G401 (cell line): ENCODE measurements around the gene ZNF324B. TPM values are rescaled to one million over a fixed set of nuclear protein-coding genes. Genes with fewer than 3 reads are reported as not detected.
"Not testable (repeated sequence)": the region's sequence is repeated elsewhere in the genome, so short reads cannot be mapped to it uniquely, and the experiment has no call there.

ENCODE experiments used
- DNase-seq: peaks from one replicate; pipeline ENCODE4 v3.0.0-alpha.2; 2015; ENCODE audit warnings: low spot score
- in situ Hi-C: cut with HindIII; loops from 2 replicates; pipeline ENCODE4 v1.10.0; 2016; ENCODE audit warnings: low sequenced_read_pairs, mixed read lengths
- total RNA-seq: library from RNA; depleted of rRNA; stranded (reverse); fragments of >200 nt; shearing (Covaris generic); gene quantifications from 2 replicates; pipeline ENCODE4 v1.2.3, GENCODE V29; 2014

ZNF324B gene
- total RNA-seq, 1 experiment from 2014 or later: 8.1 TPM

DNA sequence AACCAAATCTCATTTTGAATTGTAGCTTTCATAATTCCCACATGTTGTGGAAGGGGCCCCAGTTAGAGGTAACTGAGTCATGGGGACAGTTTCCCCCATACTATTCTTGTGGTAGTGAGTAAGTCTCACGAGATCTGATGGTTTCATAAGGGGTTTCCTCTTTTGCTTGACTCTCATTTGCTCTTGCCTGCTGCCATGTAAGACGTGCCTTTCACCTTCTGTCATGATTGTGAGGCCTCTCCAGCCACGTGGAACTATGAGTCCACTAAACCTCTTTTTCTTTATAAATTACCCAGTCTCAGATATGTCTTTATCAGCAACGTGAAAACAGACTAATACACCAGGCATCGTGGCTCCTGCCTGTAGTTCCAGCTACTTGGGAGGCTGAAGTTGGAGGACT, 1.4 kb upstream of the ZNF324B start:
- DNase-seq, in situ Hi-C loops: not testable (repeated sequence)

DNA sequence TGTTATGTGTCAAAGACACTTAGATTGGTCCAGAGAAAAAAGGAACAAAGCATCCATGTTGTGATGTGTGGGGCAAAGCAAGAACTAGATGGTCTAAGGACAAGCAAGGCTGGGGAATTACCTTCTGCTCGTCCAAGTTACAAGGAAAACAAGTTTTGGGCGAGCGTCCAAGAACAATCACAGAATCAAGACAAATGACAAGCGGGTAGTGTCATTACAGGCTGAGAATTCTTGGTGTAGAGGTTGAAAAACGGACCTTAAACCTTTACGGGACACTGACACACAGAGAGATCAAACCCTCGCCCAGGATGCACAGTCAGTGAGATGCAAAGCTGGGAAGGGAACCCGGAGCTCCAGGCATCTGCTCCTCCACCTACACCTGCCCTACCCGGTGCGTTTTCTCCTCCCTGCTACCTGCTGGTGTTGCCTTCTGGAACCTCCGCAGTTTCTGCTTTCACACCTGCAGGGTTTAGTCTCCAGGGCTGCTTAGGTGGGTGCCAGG, 515 bp upstream of the ZNF324B start:
- in situ Hi-C loops: no loop called here
- no peak for DNase-seq

DNA sequence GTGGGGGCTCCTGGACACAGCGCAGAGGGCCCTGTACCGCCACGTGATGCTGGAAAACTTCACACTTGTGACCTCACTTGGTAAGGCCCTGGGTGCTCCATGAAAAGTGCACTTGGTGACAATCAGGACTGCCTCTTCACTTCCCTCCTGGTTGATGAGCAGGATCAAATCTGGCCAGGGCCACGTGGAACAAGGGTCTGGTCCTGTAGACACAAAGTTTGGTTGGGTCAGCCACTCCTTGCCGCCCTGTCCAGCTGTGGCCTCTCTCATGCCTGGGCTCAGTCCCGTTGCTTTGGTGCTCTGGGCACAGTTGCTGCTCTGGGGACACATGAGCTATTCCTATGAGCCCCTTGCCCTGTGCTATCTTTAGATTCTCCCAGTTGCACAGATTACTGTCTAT, 2.3 kb downstream of the ZNF324B start:
- in situ Hi-C loops: no loop called here

DNA sequence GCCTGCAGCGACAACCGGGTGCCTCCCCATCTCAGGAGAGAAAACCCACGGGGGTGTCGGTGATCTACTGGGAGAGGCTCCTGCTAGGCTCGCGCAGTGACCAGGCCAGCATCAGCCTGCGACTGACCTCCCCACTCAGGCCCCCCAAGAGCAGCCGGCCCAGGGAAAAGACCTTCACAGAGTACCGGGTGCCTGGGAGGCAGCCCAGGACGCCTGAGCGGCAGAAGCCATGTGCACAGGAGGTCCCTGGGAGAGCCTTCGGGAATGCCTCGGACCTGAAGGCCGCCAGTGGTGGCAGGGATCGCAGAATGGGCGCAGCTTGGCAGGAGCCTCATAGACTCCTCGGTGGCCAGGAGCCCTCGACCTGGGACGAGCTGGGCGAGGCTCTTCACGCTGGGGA, 3.9 kb downstream of the ZNF324B start:
- DNase-seq: no peak
- in situ Hi-C loops: no loop called here

More for the DNA sequence above, 2.3 kb downstream of the ZNF324B start:
- DNase-seq: no peak

DNA sequence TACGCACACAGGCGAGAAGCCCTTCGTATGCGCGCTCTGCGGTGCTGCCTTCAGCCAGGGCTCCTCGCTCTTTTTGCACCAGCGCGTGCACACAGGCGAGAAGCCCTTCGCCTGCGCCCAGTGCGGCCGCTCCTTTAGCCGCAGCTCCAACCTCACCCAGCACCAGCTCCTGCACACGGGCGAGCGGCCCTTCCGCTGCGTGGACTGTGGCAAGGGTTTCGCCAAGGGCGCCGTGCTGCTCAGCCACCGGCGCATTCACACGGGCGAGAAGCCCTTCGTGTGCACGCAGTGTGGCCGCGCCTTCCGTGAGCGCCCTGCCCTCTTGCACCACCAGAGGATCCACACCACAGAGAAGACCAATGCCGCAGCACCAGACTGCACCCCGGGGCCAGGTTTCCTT, 4.7 kb downstream of the ZNF324B start:
- in situ Hi-C loops: no loop called here
- no peak for DNase-seq

DNA sequence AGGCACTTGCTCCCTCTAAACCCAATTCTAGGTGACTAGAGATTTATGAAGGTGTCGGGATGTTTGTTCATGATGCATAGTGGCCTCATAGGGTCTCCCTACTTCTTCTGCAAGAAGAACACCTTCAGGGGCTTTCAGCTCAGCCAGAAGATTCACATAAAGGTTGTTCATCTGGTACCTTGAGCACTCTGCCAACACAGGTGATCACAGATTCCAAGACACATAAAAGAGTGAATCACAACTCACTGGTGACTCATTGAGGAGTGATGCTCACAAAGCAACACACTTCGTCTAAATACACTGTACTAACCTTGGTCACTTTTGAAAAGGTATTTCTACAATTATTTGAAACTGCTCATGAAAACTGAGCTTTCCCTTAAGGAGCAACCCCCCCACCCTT, 8.6 kb downstream of the ZNF324B start:
- DNase-seq: no peak
- in situ Hi-C loops: no loop called here

DNA sequence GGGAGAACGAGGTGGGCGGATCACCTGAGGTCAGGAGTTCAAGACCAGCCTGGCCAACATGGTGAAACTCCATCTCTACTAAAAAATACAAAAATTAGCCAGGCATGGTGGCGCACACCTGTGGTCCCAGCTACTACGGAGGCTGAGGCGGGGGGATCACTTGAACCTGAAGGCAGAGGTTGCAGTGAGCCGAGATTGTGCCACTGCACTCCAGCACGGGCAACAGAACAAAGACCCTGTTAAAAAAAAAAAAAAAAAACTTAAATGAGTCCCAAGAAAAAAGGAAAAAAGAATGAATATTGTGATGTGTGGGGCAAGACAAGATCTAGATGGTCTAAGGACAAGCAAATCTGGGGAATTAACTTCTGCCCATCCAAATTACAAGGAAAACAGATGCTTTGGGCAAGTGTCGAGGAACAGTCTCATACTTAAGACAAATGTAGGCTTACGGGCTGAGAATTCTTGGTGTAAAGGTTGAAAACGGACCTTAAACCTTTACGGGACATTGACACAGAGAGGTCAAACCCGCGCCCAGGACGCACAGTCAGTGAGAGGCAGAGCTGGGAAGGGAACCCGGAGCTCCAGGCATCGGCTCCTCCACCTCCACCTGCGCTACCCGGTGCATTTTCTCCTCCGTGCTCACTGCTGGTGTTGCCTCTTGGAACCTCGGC, 14.8 kb downstream of the ZNF324B start:
- in situ Hi-C loops: no loop called here
- no peak for DNase-seq

DNA sequence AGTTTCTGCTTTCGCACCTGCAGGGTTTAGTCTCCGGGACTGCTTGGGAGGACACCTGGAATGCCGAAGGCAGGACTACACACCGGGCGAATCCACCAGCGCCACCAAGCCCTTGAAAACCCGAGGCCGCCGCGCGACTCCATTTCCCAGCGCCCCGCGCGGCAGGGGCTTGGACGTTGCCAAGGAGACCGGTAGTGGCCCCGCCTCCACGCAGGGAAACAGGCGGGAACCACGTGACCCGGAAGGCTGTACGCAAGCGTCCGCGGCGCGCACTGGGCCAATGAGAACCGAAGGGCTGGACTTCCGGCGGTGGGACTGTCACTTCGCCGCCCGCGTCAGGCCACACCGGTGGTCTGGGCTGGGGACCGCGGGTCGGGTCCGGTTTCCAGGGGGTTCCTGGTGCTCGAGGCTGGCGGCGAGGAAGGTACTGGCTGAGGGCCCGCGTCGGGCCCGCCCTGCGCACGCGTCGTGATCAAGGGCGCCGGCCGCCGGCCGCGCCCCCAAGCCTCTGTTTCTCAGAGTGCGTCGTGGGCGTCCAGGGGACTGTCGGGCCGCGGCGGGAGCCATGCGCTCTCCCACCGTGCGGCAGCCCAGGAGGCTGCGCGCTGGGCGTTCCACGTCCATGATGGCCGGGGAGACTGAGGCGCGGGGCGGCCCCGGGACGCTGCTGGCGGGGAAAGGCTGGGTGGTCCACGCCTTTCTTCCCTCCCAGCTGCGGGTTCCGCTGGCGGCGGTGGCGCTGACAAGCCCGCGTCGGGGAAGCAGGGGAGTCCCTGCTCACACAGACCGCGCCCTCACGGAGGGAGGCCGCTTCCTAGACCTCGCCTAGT, 15.6 kb downstream of the ZNF324B start, which contains the start of gene ZNF324:
Gene ZNF324 (plus strand): TSS at position 321 of the 830 bp plus-strand sequence. CDS start 2,106 bp downstream, outside the sequence.
- in situ Hi-C loops: no loop called here
- peak; percentile 98 for DNase-seq

DNA sequence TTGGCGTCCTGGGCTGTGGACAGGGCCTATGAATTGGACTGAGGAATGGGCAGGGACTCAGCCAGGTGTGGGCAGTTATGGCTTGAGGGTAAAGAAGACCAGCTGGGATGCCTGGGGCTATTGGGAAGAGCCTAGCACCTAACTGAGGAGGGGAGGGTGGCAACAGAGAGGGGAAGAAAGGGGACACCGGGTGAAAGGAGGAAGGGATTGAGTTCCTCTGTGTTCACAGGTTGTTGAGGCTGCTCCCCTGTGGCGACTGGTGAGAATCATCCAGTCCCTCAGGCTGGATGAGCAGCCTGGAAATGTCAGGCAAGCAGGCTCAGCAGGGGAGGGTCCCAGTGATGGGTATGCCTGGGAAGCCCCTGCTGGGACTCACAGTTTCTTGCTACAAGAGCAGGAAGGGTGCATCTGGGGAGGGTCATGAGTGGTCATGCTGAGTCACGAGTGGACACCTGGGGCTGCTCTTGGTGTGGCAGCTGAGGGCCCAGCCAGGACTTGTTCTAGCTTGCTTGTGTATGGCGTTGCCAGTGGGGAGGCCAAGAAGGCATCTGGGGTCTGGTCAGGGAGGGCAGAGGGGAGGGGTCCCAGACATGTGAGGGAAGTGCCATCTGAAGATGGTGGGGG, 16.9 kb downstream of the ZNF324B start:
- in situ Hi-C loops: no loop called here
- DNase-seq: no peak

DNA sequence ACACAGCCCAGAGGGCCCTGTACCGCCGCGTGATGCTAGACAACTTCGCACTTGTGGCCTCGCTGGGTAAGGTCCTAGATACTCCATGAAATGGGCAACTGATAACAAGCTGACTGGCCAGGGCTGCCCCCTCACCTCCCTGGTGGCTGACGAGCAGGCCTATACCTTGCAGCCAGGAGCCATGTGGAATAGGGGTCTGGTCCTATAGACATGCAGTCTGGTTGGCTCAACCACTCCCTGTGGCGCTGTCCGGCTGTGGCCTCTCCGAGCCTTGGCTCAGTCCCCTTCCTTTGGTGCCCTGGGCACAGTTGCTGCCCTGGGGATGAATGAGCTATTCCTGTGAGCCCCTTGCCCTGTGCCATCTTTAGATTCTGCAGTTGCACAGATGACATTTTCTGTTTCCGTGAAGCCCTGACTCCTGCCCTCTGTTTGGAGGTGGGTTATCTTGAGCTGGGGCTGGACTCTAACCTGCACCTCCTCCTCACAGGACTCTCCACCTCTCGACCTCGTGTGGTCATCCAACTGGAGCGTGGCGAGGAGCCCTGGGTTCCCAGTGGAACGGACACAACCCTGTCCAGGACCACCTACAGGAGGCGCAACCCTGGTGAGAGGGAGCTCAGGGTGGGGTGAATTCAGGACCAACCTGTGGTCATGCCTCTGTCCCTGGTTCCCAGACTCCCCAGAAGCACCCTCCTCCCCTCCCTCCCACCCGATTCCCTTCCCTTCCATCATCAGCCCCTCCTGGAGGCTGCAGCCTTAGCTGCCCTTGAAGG, 18.0 kb downstream of the ZNF324B start:
- DNase-seq: no peak
- in situ Hi-C loops: no loop called here

DNA sequence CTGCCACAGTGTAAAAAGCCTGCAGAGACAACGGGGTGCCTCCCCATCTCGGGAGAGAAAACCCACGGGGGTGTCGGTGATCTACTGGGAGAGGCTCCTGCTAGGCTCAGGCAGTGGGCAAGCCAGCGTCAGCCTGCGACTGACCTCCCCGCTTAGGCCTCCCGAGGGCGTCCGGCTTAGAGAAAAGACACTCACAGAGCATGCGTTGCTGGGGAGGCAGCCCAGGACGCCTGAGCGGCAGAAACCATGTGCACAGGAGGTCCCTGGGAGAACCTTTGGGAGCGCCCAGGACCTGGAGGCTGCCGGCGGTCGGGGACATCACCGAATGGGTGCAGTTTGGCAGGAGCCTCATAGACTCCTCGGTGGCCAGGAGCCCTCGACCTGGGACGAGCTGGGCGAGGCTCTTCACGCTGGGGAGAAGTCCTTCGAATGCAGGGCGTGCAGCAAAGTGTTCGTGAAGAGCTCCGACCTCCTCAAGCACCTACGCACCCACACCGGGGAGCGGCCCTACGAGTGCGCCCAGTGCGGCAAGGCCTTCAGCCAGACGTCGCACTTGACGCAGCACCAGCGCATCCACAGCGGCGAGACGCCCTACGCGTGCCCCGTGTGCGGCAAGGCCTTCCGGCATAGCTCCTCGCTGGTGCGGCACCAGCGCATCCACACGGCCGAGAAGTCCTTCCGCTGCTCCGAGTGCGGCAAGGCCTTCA, 19.6 kb downstream of the ZNF324B start:
- in situ Hi-C loops, DNase-seq: not testable (repeated sequence)

DNA sequence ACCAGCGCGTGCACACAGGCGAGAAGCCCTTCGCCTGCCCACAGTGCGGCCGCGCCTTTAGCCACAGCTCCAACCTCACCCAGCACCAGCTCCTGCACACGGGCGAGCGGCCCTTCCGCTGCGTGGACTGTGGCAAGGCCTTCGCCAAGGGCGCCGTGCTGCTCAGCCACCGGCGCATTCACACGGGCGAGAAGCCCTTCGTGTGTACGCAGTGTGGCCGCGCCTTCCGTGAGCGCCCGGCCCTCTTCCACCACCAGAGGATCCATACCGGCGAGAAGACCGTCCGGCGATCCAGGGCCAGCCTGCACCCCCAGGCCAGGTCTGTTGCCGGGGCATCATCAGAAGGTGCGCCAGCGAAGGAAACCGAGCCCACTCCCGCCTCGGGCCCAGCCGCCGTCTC, 20.3 kb downstream of the ZNF324B start:
- in situ Hi-C loops: no loop called here

DNA sequence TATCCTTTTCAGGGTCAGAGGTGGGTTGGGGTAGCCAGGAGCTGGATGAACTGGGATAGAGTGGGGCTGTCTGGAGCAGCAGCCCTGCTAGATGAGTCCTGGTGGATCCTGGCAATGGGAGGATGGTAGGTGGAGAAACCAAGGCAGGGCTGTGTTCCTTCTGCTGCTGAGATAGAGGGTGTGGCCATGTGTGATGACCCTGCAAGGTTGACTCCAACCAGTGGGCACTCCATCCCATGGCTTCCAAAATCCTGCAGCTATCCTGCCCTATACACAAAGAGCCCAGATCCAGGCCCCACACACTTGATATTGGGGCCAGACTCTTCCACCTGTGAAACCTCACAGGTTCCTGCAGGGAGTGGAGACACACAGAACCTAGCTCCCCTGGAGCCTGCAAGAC, 22.4 kb downstream of the ZNF324B start:
- in situ Hi-C loops: no loop called here
- DNase-seq: no peak

More for the DNA sequence above, 20.3 kb downstream of the ZNF324B start:
- no peak for DNase-seq

DNA sequence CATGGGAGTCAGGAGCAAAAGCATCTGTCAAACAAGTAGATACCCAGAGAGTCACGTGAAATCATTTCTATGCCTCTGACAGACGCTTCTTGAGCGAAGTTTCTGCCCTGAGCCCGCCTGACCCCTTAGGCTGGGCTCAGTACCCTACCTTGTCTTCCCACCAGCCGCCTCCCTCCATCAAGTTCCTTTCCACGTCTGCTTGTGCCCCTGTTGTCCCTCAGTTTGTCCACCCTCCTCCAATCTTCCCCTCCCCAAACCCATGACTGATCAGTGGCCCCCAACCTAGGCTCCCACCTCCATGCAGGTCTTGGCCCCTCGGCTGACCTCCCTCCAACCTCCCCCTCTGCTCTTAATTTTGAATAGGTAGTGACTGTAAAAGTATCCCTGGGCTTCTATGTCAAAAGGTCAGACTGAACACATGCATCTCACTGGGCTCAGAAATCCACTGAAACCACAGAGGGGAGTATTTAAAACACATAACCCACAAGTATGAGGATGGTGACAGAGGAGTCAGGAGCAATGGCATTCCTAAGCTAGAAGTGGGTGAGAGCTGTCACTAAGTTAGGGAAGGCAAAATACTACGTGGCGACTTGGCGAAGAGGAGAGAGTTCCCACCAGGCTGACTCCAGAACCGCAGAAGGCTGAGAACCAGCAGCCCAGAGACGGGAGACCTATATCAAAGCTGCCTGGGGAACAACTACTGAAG, 23.0 kb downstream of the ZNF324B start:
- no peak for DNase-seq

DNA sequence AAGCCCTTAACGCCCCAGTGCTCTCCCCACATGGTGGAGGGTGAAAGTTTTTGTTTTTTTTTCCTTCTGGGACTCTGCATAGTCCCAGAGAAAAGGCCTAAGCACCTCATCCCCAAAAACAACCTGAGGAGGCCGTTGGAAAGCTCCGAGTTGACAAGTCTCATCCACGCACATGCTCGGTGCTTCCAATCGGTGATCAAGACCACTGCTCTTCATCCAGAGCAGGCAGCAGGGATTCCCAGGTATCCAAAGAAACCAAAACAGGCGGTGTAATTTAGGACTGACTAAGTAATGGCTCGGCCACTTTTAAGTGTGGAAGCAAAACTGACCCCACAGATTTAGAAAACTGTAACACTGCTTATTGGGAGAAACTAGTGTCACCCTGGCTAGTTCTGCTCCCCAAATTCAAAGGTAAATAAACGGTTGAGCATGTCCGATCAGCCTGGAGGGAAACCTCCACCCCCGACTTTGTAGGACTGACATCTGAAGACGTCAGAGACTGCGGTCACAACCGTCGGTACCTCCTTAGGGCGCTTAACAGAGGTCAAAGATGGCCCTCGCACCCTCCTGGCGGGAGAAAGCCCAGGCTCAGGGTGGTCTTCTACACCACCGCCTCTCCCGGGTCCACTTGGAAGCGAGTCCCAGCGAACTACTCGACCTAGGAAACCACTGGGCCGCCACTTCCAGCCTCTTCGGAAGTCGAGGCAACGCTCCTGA, 23.7 kb downstream of the ZNF324B start:
- in situ Hi-C loops: no loop called here
- DNase-seq: no peak

More for the DNA sequence above, 23.0 kb downstream of the ZNF324B start:
- in situ Hi-C loops: no loop called here

DNA sequence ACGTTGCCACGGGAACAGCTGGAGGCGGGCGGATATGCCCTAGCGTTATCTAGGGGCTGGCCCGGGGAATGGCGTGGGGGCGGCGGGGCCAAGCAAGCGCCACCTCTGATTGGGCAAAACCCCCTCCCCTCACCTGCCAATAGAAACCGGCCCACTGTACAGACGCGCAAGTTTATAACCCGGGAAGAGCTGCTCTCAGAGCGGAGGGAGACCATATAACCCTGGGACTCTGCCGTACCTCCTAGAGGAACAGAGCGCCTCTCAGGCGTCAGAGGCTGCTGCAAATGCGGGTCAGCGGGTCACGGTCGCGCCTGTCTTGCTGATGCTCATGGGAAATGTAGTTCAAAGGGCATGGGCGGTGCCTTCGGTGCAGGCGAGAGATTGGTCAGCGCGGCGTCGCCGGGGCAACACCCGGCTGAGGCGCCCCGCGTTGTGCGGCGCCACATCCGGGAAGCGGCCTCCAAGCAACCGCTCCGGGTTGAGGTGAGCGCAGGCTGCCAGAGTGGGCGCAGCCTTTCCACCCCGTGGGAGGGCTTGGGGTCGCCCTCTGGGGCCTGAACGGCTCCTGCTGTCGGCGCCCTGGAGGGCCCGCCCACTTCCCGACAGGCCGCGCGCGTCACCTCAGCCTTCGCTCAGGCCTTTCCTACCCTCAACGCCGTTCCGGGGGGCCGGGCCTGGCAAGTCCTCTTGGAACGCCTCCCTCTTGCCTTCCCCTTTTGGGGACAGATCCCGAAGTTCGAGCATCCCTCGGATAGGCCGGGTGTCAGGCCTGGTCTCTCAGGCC, 24.5 kb downstream of the ZNF324B start, which contains the start of gene ZNF446:
Gene ZNF446 (plus strand): TSS at position 639 of the 784 bp plus-strand sequence. CDS start 867 bp downstream, outside the sequence.
- peak; percentile 98 for DNase-seq
- in situ Hi-C loops: no loop called here
